GM12878 (cell line): ENCODE results near the gene NHEJ1. TPM values are rescaled to one million over a fixed set of nuclear protein-coding genes. Genes with fewer than 3 reads are reported as not detected.

ENCODE experiments used
- ATAC-seq: fragments of 200-7000 bp; cut with Tn5 transposase; 3 replicates; pipeline ENCODE4 v1.9.1; 2020; ENCODE audit warnings: mild to moderate bottlenecking, moderate library complexity
- BruUV-seq: library from RNA; stranded (reverse); fragments of 400-500 nt; replicated peaks from 2 replicates; lab custom pipeline; 2021; lab: Mats Ljungman, UMichigan
- CTCF ChIA-PET: fragments of 300-600 bp; sonication (Branson Sonifier 250); formaldehyde crosslinking; extraction: SDS; loops from one replicate; lab custom pipeline; 2021; ENCODE audit warnings: inconsistent platforms; lab: Yijun Ruan, JAX
- POLR2A ChIA-PET: fragments of 350-600 bp; formaldehyde crosslinking; extraction: SDS; loops from one replicate; lab custom pipeline; 2021; ENCODE audit warnings: inconsistent platforms; lab: Charles Lee
- RAD21 ChIA-PET: fragments of 300-600 bp; sonication (Branson Sonifier 250); formaldehyde crosslinking; loops from one replicate; lab custom pipeline; 2023; ENCODE audit warnings: antibody characterized with exemption; ENCODE audit not compliant: unreplicated experiment; lab: Charles Lee
- SMC1A ChIA-PET: fragments of 300-600 bp; sonication (Branson Sonifier 250); formaldehyde crosslinking; loops from one replicate; lab custom pipeline; 2023; ENCODE audit not compliant: unreplicated experiment, uncharacterized antibody; lab: Charles Lee
- DNase-seq: peaks from one replicate; pipeline ENCODE4 v3.0.0-alpha.2; 2011; ENCODE audit warnings: low read depth, low spot score
- FAIRE-seq: peaks from 3 replicates; lab custom pipeline; 2011; peaks lifted over from hg19 to GRCh38; lab: Jason Lieb, UNC
- H2AFZ ChIP-seq: 2 replicates; pipeline ENCODE4 v1.6.0; 2011; ENCODE audit warnings: low read depth, low read length, control low read depth; ENCODE audit not compliant: control insufficient read depth
- H3K27ac ChIP-seq: 2 replicates; pipeline ENCODE4 v1.5.1; 2011; ENCODE audit warnings: control low read depth; ENCODE audit not compliant: control insufficient read depth, insufficient read depth
- H3K27me3 ChIP-seq, 2 experiments: replicated peaks in 1 of 2; 2 replicates each; pipeline versions ENCODE4 v1.6.0 to v1.6.1; 2011; ENCODE audit warnings: low read length in 1 of 2; ENCODE audit not compliant: control insufficient read depth in 2 of 2, insufficient read depth in 2 of 2
- H3K36me3 ChIP-seq, 2 experiments: 2 replicates each; pipeline ENCODE4 v1.5.1; 2011; ENCODE audit warnings: low read length in 1 of 2; ENCODE audit not compliant: control insufficient read depth in 2 of 2, insufficient read depth in 2 of 2
- H3K4me1 ChIP-seq: 2 replicates; pipeline ENCODE4 v1.6.1; 2011; ENCODE audit warnings: mild to moderate bottlenecking, low read length, moderate library complexity, mixed read lengths; ENCODE audit not compliant: control insufficient read depth, insufficient read depth
- H3K4me2 ChIP-seq: 2 replicates; pipeline ENCODE4 v1.6.0; 2011; ENCODE audit warnings: control low read depth; ENCODE audit not compliant: control insufficient read depth, insufficient read depth
- H3K4me3 ChIP-seq: fragments of 200-600 bp; sonication (generic); 2 replicates; pipeline ENCODE4 v1.5.1; 2016
- H3K79me2 ChIP-seq: 2 replicates; pipeline ENCODE4 v1.6.0; 2011; ENCODE audit warnings: low read length; ENCODE audit not compliant: control insufficient read depth, insufficient read depth
- H3K9ac ChIP-seq: 2 replicates; pipeline ENCODE4 v1.8.0; 2011; ENCODE audit warnings: low read length, control low read depth, mixed read lengths; ENCODE audit not compliant: control insufficient read depth, insufficient read depth
- H3K9me3 ChIP-seq: replicated peaks from 3 replicates; pipeline ENCODE4 v1.5.1; 2011; ENCODE audit warnings: mild to moderate bottlenecking, low read length; ENCODE audit not compliant: control insufficient read depth, insufficient read depth
- H4K20me1 ChIP-seq: 2 replicates; pipeline ENCODE4 v1.6.0; 2011; ENCODE audit not compliant: control insufficient read depth, insufficient read depth
- ATF3 ChIP-seq: IDR thresholded peaks from 2 replicates; pipeline ENCODE4 v1.6.1; 2011; ENCODE audit warnings: low read depth, mild to moderate bottlenecking, low read length, moderate library complexity, borderline replicate concordance; ENCODE audit errors: extremely low read depth
- BHLHE40 ChIP-seq, 2 experiments: fragments of 450-650 bp in 1 of 2; IDR thresholded peaks; 2 replicates each; pipeline ENCODE4 v1.6.1; 2011 to 2017; ENCODE audit warnings: low read depth in 2 of 2, borderline replicate concordance in 1 of 2, improper control_type of control experiment in 1 of 2, low read length in 1 of 2, mild to moderate bottlenecking in 1 of 2
- EP300 ChIP-seq, 2 experiments: fragments of 150-350 bp in 1 of 2; IDR thresholded peaks; 2 replicates each; pipeline ENCODE4 v1.6.1; 2011 to 2012; ENCODE audit warnings: low read depth in 2 of 2, low read length in 2 of 2, borderline replicate concordance in 1 of 2, improper control_type of control experiment in 1 of 2, inconsistent platforms in 1 of 2; ENCODE audit not compliant: control insufficient read depth in 1 of 2
- ESRRA ChIP-seq: IDR thresholded peaks from 2 replicates; pipeline ENCODE4 v1.6.1; 2012; ENCODE audit warnings: mild to moderate bottlenecking, low read length, improper control_type of control experiment
- FOXM1 ChIP-seq: IDR thresholded peaks from 2 replicates; pipeline ENCODE4 v1.6.1; 2012; ENCODE audit warnings: low read depth, mild to moderate bottlenecking, inconsistent platforms, low read length, moderate library complexity
- KDM1A ChIP-seq: fragments of 200-600 bp; sonication (generic); IDR thresholded peaks from 2 replicates; pipeline ENCODE4 v1.6.1; 2016; ENCODE audit warnings: borderline replicate concordance
- NR2C2 ChIP-seq: IDR thresholded peaks from 2 replicates; pipeline ENCODE4 v1.6.1; 2011; ENCODE audit warnings: borderline replicate concordance, low read depth; ENCODE audit not compliant: control insufficient read depth, insufficient read length
- PAX5 ChIP-seq: IDR thresholded peaks from 2 replicates; pipeline ENCODE4 v1.6.1; 2011; ENCODE audit warnings: low read depth, low read length, borderline replicate concordance
- RB1 ChIP-seq: fragments of 450-650 bp; formaldehyde crosslinking; IDR thresholded peaks from 2 replicates; pipeline ENCODE4 v1.6.1; 2017; ENCODE audit warnings: mild to moderate bottlenecking, borderline replicate concordance
- RFX5 ChIP-seq: IDR thresholded peaks from 2 replicates; pipeline ENCODE4 v1.6.1; 2011; ENCODE audit warnings: low read depth, low read length, improper control_type of control experiment
- SREBF2 ChIP-seq: IDR thresholded peaks from 2 replicates; pipeline ENCODE4 v1.6.1; 2012; ENCODE audit warnings: mild to moderate bottlenecking, low read length
- SRF ChIP-seq, 2 experiments: IDR thresholded peaks; 2 replicates each; pipeline ENCODE4 v1.6.1; 2011; ENCODE audit warnings: low read depth in 2 of 2, low read length in 2 of 2, mild to moderate bottlenecking in 1 of 2, moderate library complexity in 1 of 2
- TBL1XR1 ChIP-seq: IDR thresholded peaks from 2 replicates; pipeline ENCODE4 v1.6.1; 2012; ENCODE audit warnings: low read depth, low read length, improper control_type of control experiment
- TCF12 ChIP-seq: IDR thresholded peaks from 2 replicates; pipeline ENCODE4 v1.6.1; 2011; ENCODE audit warnings: low read depth, mild to moderate bottlenecking, low read length
- USF1 ChIP-seq: IDR thresholded peaks from 2 replicates; pipeline ENCODE4 v1.6.1; 2011; ENCODE audit warnings: borderline replicate concordance, low read depth, mild to moderate bottlenecking, moderate library complexity, mixed read lengths, low read length; ENCODE audit not compliant: insufficient read depth; ENCODE audit errors: extremely low read length
- WRNIP1 ChIP-seq: IDR thresholded peaks from 2 replicates; pipeline ENCODE4 v1.6.1; 2011; ENCODE audit warnings: low read depth, low read length, improper control_type of control experiment, borderline replicate concordance
- ZSCAN29 ChIP-seq: fragments of 450-650 bp; IDR thresholded peaks from 2 replicates; pipeline ENCODE4 v1.6.1; 2017; ENCODE audit warnings: mild to moderate bottlenecking, moderate library complexity
- WGBS: methylation state at CpG from one replicate; pipeline ENCODE4 v1.1.6; 2016; ENCODE audit warnings: low lambda C conversion rate; ENCODE audit not compliant: insufficient replicate concordance, insufficient coverage; ENCODE audit errors: missing lambda C conversion rate; 5-methylcytosine and 5-hydroxymethylcytosine counted together
- in situ Hi-C: fragments of 300-500 bp; cut with MboI; formaldehyde crosslinking; loops from 9 replicates; pipeline ENCODE4 v1.14.3; 2018; ENCODE audit warnings: mixed read lengths
- intact Hi-C: fragments of 100-400 bp; cut with micrococcal nuclease; formaldehyde crosslinking; loops from one replicate; pipeline ENCODE4 v1.14.2; 2022; ENCODE audit not compliant: unreplicated experiment
- polyA plus RNA-seq, 11 experiments: library from polyadenylated mRNA; depleted of rRNA in 4 of 11; unstranded in 6 of 11; stranded (reverse) in 5 of 11; fragments of >200 nt; fragmentation: Nextera tagmentation in 4 of 11; fragmentation: Illumina TruSeq in 1 of 11; extraction: Ambion mirVana in 4 of 11; extraction: Trizol in 1 of 11; gene quantifications; 1 replicate in 1 of 11; 2 replicates in 10 of 11; pipeline versions ENCODE4 v1.2.1 to v1.2.3, GENCODE V29; 2011 to 2016; ENCODE audit warnings: inconsistent platforms in 2 of 11, missing spikeins in 2 of 11, low read depth in 1 of 11
- total RNA-seq, 4 experiments: library from RNA; depleted of rRNA in 3 of 4; stranded (reverse); fragments of >200 nt in 3 of 4; fragmentation: Illumina TruSeq in 1 of 4; extraction: Trizol in 1 of 4; gene quantifications; 2 replicates each; pipeline versions ENCODE4 v1.2.1 to v1.2.3, GENCODE V29; 2013 to 2021

Gene NHEJ1
- total and polyA plus RNA-seq, 10 of the 15 experiments (the other 5 are each of a cell fraction or from before 2014, with no cell fraction given) = 11.8 to 20.2 (median 17.0) TPM

- WGBS = 96% methylated on average over 1 of the region's 1 CpG
- H3K9me3 ChIP-seq = no peaks in the 10 kb centered on the region
- ATAC-seq = no peak
- no peak overlapping the region for H2AFZ ChIP-seq
- CTCF ChIA-PET = interaction anchor here (1.1 to 26.8 kb wide), 5 partner anchors 9 to 264 kb away, joined by 3 to 365 read pairs (median 24); no protein-coding TSS in a partner anchor
- in situ Hi-C loops = no loop called here
- POLR2A ChIA-PET = no interaction called here
- DNase-seq = no peak
- no TSS peak for BruUV-seq
- no peaks in the 10 kb centered on the region for H3K36me3 ChIP-seq
- H3K9ac ChIP-seq = no peak overlapping the region
- peaks cover 14% of the 10 kb centered on the region for H3K4me1 ChIP-seq
- no peak overlapping the region for H3K4me3 ChIP-seq
- no peak overlapping the region for H3K27ac ChIP-seq
- FAIRE-seq = no peak
- peaks cover 3% of the 10 kb centered on the region; the same call in 1 of the 2 replicates for H4K20me1 ChIP-seq
- intact Hi-C loops = no loop called here
- no peak overlapping the region for H3K4me2 ChIP-seq
- SMC1A ChIA-PET = interaction anchor here (0.6 to 4.8 kb wide), 2 partner anchors 14 to 16 kb away, joined by 3 to 20 read pairs; no protein-coding TSS in a partner anchor
- RAD21 ChIA-PET = interaction anchor here (0.6 to 0.7 kb wide), 2 partner anchors 12 to 16 kb away, joined by 3 read pairs; no protein-coding TSS in a partner anchor
- TF ChIP-seq RB1 (no peak), USF1 (no peak), NR2C2 (no peak), ESRRA (no peak), BHLHE40 (IDR thresholded peaks at IDR 0.05; ENCODE audit: borderline replicate concordance in 1 of 2, low read depth in 2 of 2, low read length in 1 of 2) (no peak), SRF (IDR thresholded peaks at IDR 0.05; ENCODE audit: low read depth in 2 of 2, low read length in 2 of 2) (no peak), FOXM1 (no peak), KDM1A (no peak), ZSCAN29 (no peak), TBL1XR1 (no peak), PAX5 (no peak), SREBF2 (no peak), EP300 (IDR thresholded peaks at IDR 0.05; ENCODE audit: borderline replicate concordance in 1 of 2, control insufficient read depth in 1 of 2, low read depth in 2 of 2, low read length in 2 of 2) (no peak), TCF12 (no peak), ATF3 (no peak), WRNIP1 (no peak), RFX5 (no peak)
- H3K27me3 ChIP-seq = no peaks in the 10 kb centered on the region
- H3K79me2 ChIP-seq = no peaks in the 10 kb centered on the region
Measured at GRCh38 chr2:219087848-219088247, 72.8 kb downstream of the NHEJ1 start.
